ENCODE measurements around the gene UBR2.

DNA sequence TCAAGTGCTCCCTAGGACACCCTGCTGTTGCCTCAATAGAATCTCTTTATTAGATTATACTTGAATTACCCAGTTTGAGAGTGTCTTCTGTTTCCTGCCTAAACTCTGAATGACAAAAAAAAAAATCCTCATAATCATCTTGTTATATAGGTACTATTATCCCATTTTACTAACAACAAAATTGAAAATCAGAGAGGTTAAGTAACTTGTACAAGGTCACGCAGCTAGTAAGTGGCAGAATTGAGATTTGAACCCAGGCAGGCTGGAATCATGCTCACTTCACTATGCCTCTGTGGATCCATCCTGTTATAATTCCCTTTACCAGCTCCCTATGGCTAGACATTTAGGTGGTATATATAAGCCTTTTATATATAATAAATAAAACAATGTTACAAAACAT, 36.6 kb upstream of the UBR2 start:
- TF ChIP-seq CTCF (IDR thresholded peaks at IDR 0.05 in 2 of 3, conservative IDR thresholded peaks at IDR 0.05 in 1 of 3; ENCODE audit: insufficient read depth in 2 of 3, low read depth in 1 of 3, low read length in 3 of 3), result no peak
- TF ChIP-seq ZNF696 (CRISPR knock-in tag; conservative IDR thresholded peaks at IDR 0.05), result no peak
- no peak for TF ChIP-seq EZH2 (IDR thresholded peaks at IDR 0.05; ENCODE audit: borderline replicate concordance, low read depth, low read length)
- no peak for TF ChIP-seq E2F3 (CRISPR knock-in tag; IDR thresholded peaks at IDR 0.05)
- TF ChIP-seq E2F6 (IDR thresholded peaks at IDR 0.05; ENCODE audit: borderline replicate concordance in 1 of 2, extremely low read depth in 1 of 2, insufficient read depth in 1 of 2, insufficient read length in 1 of 2, low read depth in 1 of 2, low read length in 1 of 2, poor library complexity in 1 of 2, severe bottlenecking in 1 of 2), result no peak
- no peak for TF ChIP-seq EP300 (IDR thresholded peaks at IDR 0.05; ENCODE audit: low read length)
- TF ChIP-seq KDM1A (IDR thresholded peaks at IDR 0.05), result no peak
- no peak for TF ChIP-seq HSF4 (CRISPR knock-in tag; IDR thresholded peaks at IDR 0.05; ENCODE audit: borderline replicate concordance)
- no peak for TF ChIP-seq ZFP30 (CRISPR knock-in tag; IDR thresholded peaks at IDR 0.05; ENCODE audit: borderline replicate concordance)
- no peak for TF ChIP-seq POLR2G (IDR thresholded peaks at IDR 0.05; ENCODE audit: low read depth, low read length)
- TF ChIP-seq JUND (IDR thresholded peaks at IDR 0.05; ENCODE audit: borderline replicate concordance, low read depth, low read length), result no peak
- no peak for TF ChIP-seq JUND (tag; IDR thresholded peaks at IDR 0.05; ENCODE audit: borderline replicate concordance, low read depth, low read length)
- TF ChIP-seq RFX5 (IDR thresholded peaks at IDR 0.05; ENCODE audit: low read depth, low read length), result no peak
